Right ventricle myocardium inferior (tissue), 1 donor: Measurements from ENCODE around the gene CSNK1A1L. TPM values are rescaled to one million over a fixed set of nuclear protein-coding genes. Genes with fewer than 3 reads are reported as not detected.
"Not testable (repeated sequence)": the region's sequence is repeated elsewhere in the genome, so short reads cannot be mapped to it uniquely, and the experiment has no call there.

ENCODE experiments used
- ATAC-seq: fragments of 200-7000 bp; cut with Tn5 transposase; one replicate; pipeline ENCODE4 v1.9.1; 2020; ENCODE audit warnings: mild to moderate bottlenecking, moderate library complexity
- DNase-seq: peaks from one replicate; pipeline ENCODE4 v3.0.0; 2021; ENCODE audit errors: missing footprints
- intact Hi-C: fragments of 100-400 bp; cut with DNase I; formaldehyde crosslinking; loops from one replicate; pipeline ENCODE4 v1.11.0; 2022
- total RNA-seq: library from RNA; stranded (reverse); fragmentation: NEBNext Ultra II Directional; extraction: Animal tissue kit (Norgen Biotek cat#: 25700); gene quantifications from one replicate; pipeline ENCODE4 v1.2.1, GENCODE V29; 2021
- donor health status: DM: no; HTN: yes; CAD: no; lungs with severe emphysema.

Gene CSNK1A1L
- total RNA-seq, 1 donor from 2014 or later = not detected

GRCh38 chr13:37069597-37070103 lies 35.8 kb downstream of the CSNK1A1L start:
- DNase-seq (no peak), ATAC-seq (no peak)
- intact Hi-C loops = no loop called here

GRCh38 chr13:37068962-37069361 lies 36.5 kb downstream of the CSNK1A1L start:
- ATAC-seq = no peak
- intact Hi-C loops = no loop called here
- no peak for DNase-seq

- ATAC-seq (no peak), DNase-seq (no peak)
- intact Hi-C loops = no loop called here
Observed at GRCh38 chr13:37067874-37068273, 37.6 kb downstream of the CSNK1A1L start.

GRCh38 chr13:37065890-37066526 lies 39.5 kb downstream of the CSNK1A1L start:
- DNase-seq (no peak), ATAC-seq (no peak)
- intact Hi-C loops = no loop called here

GRCh38 chr13:37059848-37060192 lies 45.6 kb downstream of the CSNK1A1L start:
- ATAC-seq = no peak
- intact Hi-C loops = no loop called here
- no peak for DNase-seq

GRCh38 chr13:37058910-37059847 lies 46.3 kb downstream of the CSNK1A1L start, which contains the start of gene SUPT20H:
Gene SUPT20H, minus strand, starts transcription at chr13:37059688. Its CDS starts 8,198 bp downstream, at chr13:37051490.
- peak; percentile 97 for DNase-seq
- intact Hi-C loops = no loop called here
- peak; percentile 99 for ATAC-seq

GRCh38 chr13:37056228-37056627 lies 49.2 kb downstream of the CSNK1A1L start:
- ATAC-seq, intact Hi-C loops, DNase-seq: not testable (repeated sequence)

Other genes starting within 250 kb of the CSNK1A1L start
- gene SMAD9, start 185.4 kb downstream of the CSNK1A1L start, total RNA-seq = 1.9 TPM
- 10.3 TPM for gene ALG5, start 106.3 kb downstream of the CSNK1A1L start, total RNA-seq
- gene EXOSC8, start 104.9 kb downstream of the CSNK1A1L start, total RNA-seq = 22.9 TPM
- gene SUPT20H, start 46.0 kb downstream of the CSNK1A1L start, total RNA-seq = 20.7 TPM